SK-N-SH (cell line): ENCODE measurements around the gene LYRM2. TPM values are rescaled to one million over a fixed set of nuclear protein-coding genes. Genes with fewer than 3 reads are reported as not detected.

Source experiments
- CTCF ChIA-PET: fragments of 300-600, 350-600 bp; formaldehyde crosslinking; extraction: SDS; loops from one replicate; lab custom pipeline; 2021; lab: Yijun Ruan, JAX
- POLR2A ChIA-PET: fragments of 350-600 bp; sonication (Branson Sonifier 250); formaldehyde crosslinking; extraction: SDS; loops from one replicate; lab custom pipeline; 2020; ENCODE audit warnings: antibody characterized with exemption, inconsistent platforms; lab: Yijun Ruan, JAX
- DNase-seq: peaks from one replicate; pipeline ENCODE4 v3.0.0; 2012
- H2AFZ ChIP-seq: fragments of 200-600 bp; sonication (generic); 2 replicates; pipeline ENCODE4 v1.8.1; 2016; ENCODE audit warnings: antibody characterized with exemption, mild to moderate bottlenecking, low read depth
- H3F3A ChIP-seq: fragments of 200-600 bp; sonication (generic); replicated peaks from 2 replicates; pipeline ENCODE3; 2016; ENCODE audit warnings: antibody characterized with exemption, mild to moderate bottlenecking; ENCODE audit not compliant: insufficient read depth
- H3K27ac ChIP-seq, 2 experiments: fragments of 200-500 bp in 1 of 2; fragments of 200-600 bp in 1 of 2; sonication (Bioruptor generic) in 1 of 2; sonication (generic), shearing (Covaris generic) in 1 of 2; 2 replicates each; pipeline versions ENCODE4 v1.5.1 to v1.6.1; 2014 to 2016; ENCODE audit warnings: low read depth in 2 of 2, inconsistent platforms in 1 of 2, low read length in 1 of 2, mild to moderate bottlenecking in 1 of 2, mixed read lengths in 1 of 2
- H3K27me3 ChIP-seq: fragments of 200-600 bp; sonication (generic), shearing (Covaris generic); 2 replicates; pipeline ENCODE4 v1.6.1; 2016; ENCODE audit warnings: mixed run types; ENCODE audit not compliant: insufficient read depth
- H3K36me3 ChIP-seq, 2 experiments: fragments of 200-500 bp in 1 of 2; fragments of 200-600 bp in 1 of 2; sonication (Bioruptor generic) in 1 of 2; sonication (generic) in 1 of 2; replicated peaks in 1 of 2; 2 replicates each; pipeline versions ENCODE3 to v1.5.1; 2014 to 2016; ENCODE audit warnings: low read length in 1 of 2, mild to moderate bottlenecking in 1 of 2; ENCODE audit not compliant: insufficient read depth in 2 of 2, control insufficient read depth in 1 of 2
- H3K4me1 ChIP-seq, 2 experiments: fragments of 200-500 bp in 1 of 2; fragments of 200-600 bp in 1 of 2; sonication (Bioruptor generic) in 1 of 2; sonication (generic), shearing (Covaris generic) in 1 of 2; 2 replicates each; pipeline versions ENCODE4 v1.5.1 to v1.6.1; 2014 to 2016; ENCODE audit warnings: low read depth in 1 of 2, low read length in 1 of 2, mixed run types in 1 of 2; ENCODE audit not compliant: insufficient read depth in 2 of 2, control insufficient read depth in 1 of 2
- H3K4me2 ChIP-seq: fragments of 200-600 bp; sonication (generic), shearing (Covaris generic); 2 replicates; pipeline ENCODE4 v1.6.1; 2017; ENCODE audit warnings: mixed run types
- H3K4me3 ChIP-seq, 2 experiments: fragments of 200-500 bp in 1 of 2; fragments of 200-600 bp in 1 of 2; sonication (Bioruptor generic) in 1 of 2; sonication (generic), shearing (Covaris generic) in 1 of 2; 2 replicates each; pipeline versions ENCODE4 v1.5.1 to v1.8.1; 2014 to 2016; ENCODE audit warnings: low read depth in 2 of 2, inconsistent platforms in 1 of 2, low read length in 1 of 2, mild to moderate bottlenecking in 1 of 2, mixed read lengths in 1 of 2, moderate library complexity in 1 of 2
- H3K79me2 ChIP-seq: fragments of 200-600 bp; sonication (generic); 2 replicates; pipeline ENCODE4 v1.8.1; 2017; ENCODE audit warnings: mild to moderate bottlenecking; ENCODE audit not compliant: insufficient read depth
- H3K9ac ChIP-seq: fragments of 200-600 bp; sonication (generic); 2 replicates; pipeline ENCODE4 v1.6.1; 2017; ENCODE audit warnings: mixed run types
- H3K9me2 ChIP-seq: fragments of 200-600 bp; sonication (generic); 2 replicates; pipeline ENCODE4 v1.6.1; 2017; ENCODE audit warnings: mixed run types
- H3K9me3 ChIP-seq: fragments of 200-600 bp; sonication (generic); 2 replicates; pipeline ENCODE4 v1.6.1; 2017; ENCODE audit warnings: mixed run types, mild to moderate bottlenecking, moderate library complexity
- H4K20me1 ChIP-seq: fragments of 200-600 bp; sonication (generic); 2 replicates; pipeline ENCODE4 v1.6.1; 2017; ENCODE audit warnings: mild to moderate bottlenecking, mixed run types; ENCODE audit not compliant: insufficient read depth
- CHD2 ChIP-seq: fragments of 150-350 bp; IDR thresholded peaks from 2 replicates; pipeline ENCODE4 v1.6.1; 2018; ENCODE audit warnings: low read length; ENCODE audit not compliant: partially characterized antibody
- ELF1 ChIP-seq: IDR thresholded peaks from 2 replicates; pipeline ENCODE4 v1.4.0; 2012
- FOXJ3 ChIP-seq: sonication (generic); formaldehyde crosslinking; IDR thresholded peaks from 2 replicates; pipeline ENCODE4 v1.5.1; 2020; ENCODE audit warnings: mild to moderate bottlenecking, missing genetic modification reagents
- GATA2 ChIP-seq: sonication (generic); formaldehyde crosslinking; IDR thresholded peaks from 2 replicates; pipeline ENCODE4 v1.5.0; 2020; ENCODE audit warnings: mild to moderate bottlenecking, missing genetic modification reagents
- NRF1 ChIP-seq: IDR thresholded peaks from 2 replicates; pipeline ENCODE4 v1.6.1; 2012; ENCODE audit warnings: low read depth, mild to moderate bottlenecking, low read length
- RAD21 ChIP-seq: IDR thresholded peaks from 2 replicates; pipeline ENCODE4 v1.6.1; 2012; ENCODE audit warnings: mild to moderate bottlenecking, low read length
- RFX5 ChIP-seq: IDR thresholded peaks from 2 replicates; pipeline ENCODE4 v1.6.1; 2012; ENCODE audit warnings: mild to moderate bottlenecking, improper control_type of control experiment, low read length
- SMC3 ChIP-seq: IDR thresholded peaks from 2 replicates; pipeline ENCODE4 v1.6.1; 2012; ENCODE audit warnings: low read depth, low read length, improper control_type of control experiment
- WGBS: methylation state at CpG from one replicate; pipeline ENCODE4 v1.1.6; 2017; ENCODE audit warnings: low lambda C conversion rate; 5-methylcytosine and 5-hydroxymethylcytosine counted together
- polyA plus RNA-seq, 3 experiments: library from polyadenylated mRNA; depleted of rRNA; stranded (reverse); fragments of >200 nt; gene quantifications; 2 replicates each; pipeline ENCODE4 v1.2.3, GENCODE V29; 2012
- TF ChIP-seq, protein P1 (sequence below): IDR thresholded peaks from 2 replicates; pipeline ENCODE4 v1.4.0; 2012; ENCODE audit warnings: low read depth, borderline replicate concordance
- TF ChIP-seq, protein P2 (sequence below): fragments of 200-600 bp; sonication (generic); IDR thresholded peaks from 2 replicates; pipeline ENCODE4 v1.6.1; 2017; ENCODE audit warnings: antibody characterized with exemption, mild to moderate bottlenecking, moderate library complexity
- TF ChIP-seq, protein P3 (sequence below): IDR thresholded peaks from 2 replicates; pipeline ENCODE4 v1.4.0; 2012; ENCODE audit warnings: low read depth

The LYRM2 gene
- polyA plus RNA-seq, 1 of the 3 experiments (the other 2 are of a cell fraction) = 14.5 TPM

DNA sequence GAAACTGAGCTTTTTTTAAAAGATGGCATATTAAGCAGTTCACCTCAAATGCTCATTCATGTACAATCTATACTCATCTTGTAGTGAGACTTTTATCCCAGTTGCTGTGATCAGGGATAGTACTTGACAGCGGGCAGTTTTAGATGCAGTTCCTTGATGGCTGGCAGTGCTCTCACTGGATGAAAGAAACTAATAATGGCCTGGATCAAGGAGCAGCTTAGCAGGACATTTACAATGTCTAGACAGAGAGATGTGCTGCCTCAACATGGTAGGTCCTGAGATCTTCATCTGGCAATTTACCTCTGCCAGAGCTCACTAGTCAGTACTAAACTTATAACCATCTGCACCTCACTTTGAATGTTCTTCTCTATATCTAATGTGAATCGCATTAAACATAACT is 46.8 kb upstream of the LYRM2 start:
- Histone ChIP-seq H3K4me2 (no peak overlapping the region), H3K36me3 (peaks cover 51 to 67% of the 10 kb centered on the region in 2 experiments), H3K79me2 (no peaks in the 10 kb centered on the region), H3K9me3 (no peaks in the 10 kb centered on the region), H3F3A (no peaks in the 10 kb centered on the region), H3K9ac (no peak overlapping the region), H3K4me1 (no peaks in the 10 kb centered on the region; a peak in 2 of 4 replicates), H3K9me2 (no peaks in the 10 kb centered on the region), H4K20me1 (no peaks in the 10 kb centered on the region), H3K27me3 (no peaks in the 10 kb centered on the region)
- DNase-seq = no peak
- 100% methylated on average over 2 of the region's 2 CpGs for WGBS
- TF ChIP-seq RFX5 = no peak
- no peak for TF ChIP-seq RAD21
- TF ChIP-seq FOXJ3 = no peak
- no peak for TF ChIP-seq SMC3
- TF ChIP-seq, all 33 proteins: peak for 0
- CTCF ChIA-PET = no interaction called here
- no peak overlapping the region for H3K4me3 ChIP-seq
- POLR2A ChIA-PET = no interaction called here
- H3K27ac ChIP-seq = no peak overlapping the region
- H2AFZ ChIP-seq = no peak overlapping the region

DNA sequence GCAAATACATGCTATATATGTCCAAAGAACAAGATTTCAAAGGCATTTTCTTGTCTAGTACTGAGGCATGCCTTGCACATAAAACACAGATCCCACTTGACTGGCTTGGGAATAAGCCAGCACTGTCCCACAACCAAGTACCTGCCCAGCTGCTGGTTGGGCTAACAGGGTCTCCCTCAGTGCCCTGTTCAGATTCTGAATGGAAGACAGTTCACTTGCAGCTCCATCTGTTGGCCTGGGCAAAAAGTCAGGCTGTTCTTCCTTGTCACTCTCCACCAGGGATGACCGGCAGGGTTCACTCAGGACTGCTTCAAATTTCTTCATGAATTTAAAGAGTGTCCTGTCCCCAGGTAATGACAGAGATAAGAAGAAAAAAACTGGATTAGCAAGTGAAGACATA is 44.4 kb upstream of the LYRM2 start:
- Histone ChIP-seq H3K27ac (no peak overlapping the region), H3K9ac (no peak overlapping the region), H3K36me3 (peaks cover 47 to 70% of the 10 kb centered on the region in 2 experiments), H3K4me1 (no peaks in the 10 kb centered on the region; a peak in 1 of 4 replicates), H3K4me3 (no peak overlapping the region), H3K9me2 (no peaks in the 10 kb centered on the region), H3K79me2 (no peaks in the 10 kb centered on the region), H3F3A (no peaks in the 10 kb centered on the region), H3K4me2 (no peak overlapping the region), H2AFZ (no peak overlapping the region), H3K27me3 (no peaks in the 10 kb centered on the region), H3K9me3 (no peaks in the 10 kb centered on the region)
- POLR2A ChIA-PET = no interaction called here
- 100% methylated on average over 1 of the region's 1 CpG for WGBS
- CTCF ChIA-PET = interaction anchor here (0.7 to 1.2 kb wide), 2 partner anchors 45 to 311 kb away, joined by 3 read pairs; partner anchors contain the start of gene LYRM2
- TF ChIP-seq, protein P1, sequence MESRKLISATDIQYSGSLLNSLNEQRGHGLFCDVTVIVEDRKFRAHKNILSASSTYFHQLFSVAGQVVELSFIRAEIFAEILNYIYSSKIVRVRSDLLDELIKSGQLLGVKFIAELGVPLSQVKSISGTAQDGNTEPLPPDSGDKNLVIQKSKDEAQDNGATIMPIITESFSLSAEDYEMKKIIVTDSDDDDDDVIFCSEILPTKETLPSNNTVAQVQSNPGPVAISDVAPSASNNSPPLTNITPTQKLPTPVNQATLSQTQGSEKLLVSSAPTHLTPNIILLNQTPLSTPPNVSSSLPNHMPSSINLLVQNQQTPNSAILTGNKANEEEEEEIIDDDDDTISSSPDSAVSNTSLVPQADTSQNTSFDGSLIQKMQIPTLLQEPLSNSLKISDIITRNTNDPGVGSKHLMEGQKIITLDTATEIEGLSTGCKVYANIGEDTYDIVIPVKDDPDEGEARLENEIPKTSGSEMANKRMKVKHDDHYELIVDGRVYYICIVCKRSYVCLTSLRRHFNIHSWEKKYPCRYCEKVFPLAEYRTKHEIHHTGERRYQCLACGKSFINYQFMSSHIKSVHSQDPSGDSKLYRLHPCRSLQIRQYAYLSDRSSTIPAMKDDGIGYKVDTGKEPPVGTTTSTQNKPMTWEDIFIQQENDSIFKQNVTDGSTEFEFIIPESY = no peak
- TF ChIP-seq GATA2 (no peak), RAD21 (no peak), CHD2 (no peak), ELF1 (no peak), RFX5 (no peak), NRF1 (no peak)
- TF ChIP-seq, protein P2, sequence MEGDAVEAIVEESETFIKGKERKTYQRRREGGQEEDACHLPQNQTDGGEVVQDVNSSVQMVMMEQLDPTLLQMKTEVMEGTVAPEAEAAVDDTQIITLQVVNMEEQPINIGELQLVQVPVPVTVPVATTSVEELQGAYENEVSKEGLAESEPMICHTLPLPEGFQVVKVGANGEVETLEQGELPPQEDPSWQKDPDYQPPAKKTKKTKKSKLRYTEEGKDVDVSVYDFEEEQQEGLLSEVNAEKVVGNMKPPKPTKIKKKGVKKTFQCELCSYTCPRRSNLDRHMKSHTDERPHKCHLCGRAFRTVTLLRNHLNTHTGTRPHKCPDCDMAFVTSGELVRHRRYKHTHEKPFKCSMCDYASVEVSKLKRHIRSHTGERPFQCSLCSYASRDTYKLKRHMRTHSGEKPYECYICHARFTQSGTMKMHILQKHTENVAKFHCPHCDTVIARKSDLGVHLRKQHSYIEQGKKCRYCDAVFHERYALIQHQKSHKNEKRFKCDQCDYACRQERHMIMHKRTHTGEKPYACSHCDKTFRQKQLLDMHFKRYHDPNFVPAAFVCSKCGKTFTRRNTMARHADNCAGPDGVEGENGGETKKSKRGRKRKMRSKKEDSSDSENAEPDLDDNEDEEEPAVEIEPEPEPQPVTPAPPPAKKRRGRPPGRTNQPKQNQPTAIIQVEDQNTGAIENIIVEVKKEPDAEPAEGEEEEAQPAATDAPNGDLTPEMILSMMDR = no peak
- TF ChIP-seq, protein P3, sequence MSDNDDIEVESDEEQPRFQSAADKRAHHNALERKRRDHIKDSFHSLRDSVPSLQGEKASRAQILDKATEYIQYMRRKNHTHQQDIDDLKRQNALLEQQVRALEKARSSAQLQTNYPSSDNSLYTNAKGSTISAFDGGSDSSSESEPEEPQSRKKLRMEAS = no peak
- TF ChIP-seq, all 33 proteins: peak for 0
- H4K20me1 ChIP-seq = no peaks in the 10 kb centered on the region
- no peak for DNase-seq
